ENCODE measurements around the gene FAF2. TPM values are rescaled to one million over a fixed set of nuclear protein-coding genes. Genes with fewer than 3 reads are reported as not detected.
"Not testable (repeated sequence)": the region's sequence is repeated elsewhere in the genome, so short reads cannot be mapped to it uniquely, and the experiment has no call there.

The FAF2 gene
- total and polyA plus RNA-seq, 7 experiments from 2014 or later, result 11.8 to 43.2 (median 30.9) TPM

DNA sequence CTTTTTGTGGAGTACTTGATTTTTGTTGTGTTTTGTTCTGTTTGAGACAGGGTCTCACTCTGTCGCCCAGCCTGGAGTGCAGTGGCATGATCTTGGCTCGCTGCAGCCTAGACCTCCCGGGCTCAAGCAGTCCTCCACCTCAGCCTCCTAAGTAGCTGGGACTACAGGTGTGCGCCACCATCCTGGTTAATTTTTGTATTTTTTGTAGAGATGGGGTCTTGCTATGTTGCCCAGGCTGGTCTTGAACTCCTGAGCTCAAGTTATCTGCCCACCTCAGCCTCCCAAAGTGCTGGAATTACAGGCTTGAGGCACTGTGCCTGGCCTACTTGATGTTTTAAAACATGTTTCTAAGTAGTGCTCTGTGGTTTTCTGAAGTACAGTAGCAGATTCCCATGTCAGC, 39.0 kb downstream of the FAF2 start:
- POLR2A ChIA-PET, result interaction anchor here (1.7 kb wide), 1 partner anchor 55 kb away, joined by 6 read pairs; no protein-coding TSS in a partner anchor
- intact Hi-C loops (cut with micrococcal nuclease), result loop anchor here in 1 of 2 donors (5.0 kb wide), 1 partner anchor 40 kb away; the partner anchor contains the start of gene FAF2

GRCh38 chr5:176489077-176489476, 40.9 kb downstream of the FAF2 start:
- ChIA-PET POLR2A (interaction anchor here (0.5 to 3.4 kb wide), 6 partner anchors 13 to 54 kb away, joined by 4 to 11 read pairs (median 6); partner anchors contain the start of gene RNF44), CTCF (interaction anchor here (0.9 kb wide), 1 partner anchor 50 kb away, joined by 3 read pairs; no protein-coding TSS in a partner anchor)
- Mint-ChIP-seq H3K27me3 (no peaks in the 10 kb centered on the region), H3K36me3 (peaks cover 13 to 43% (median 34%) of the 10 kb centered on the region in 5 donors), H3K27ac (peak overlapping the region; percentile 13 to 85 (median 54)), H3K9me3 (no peaks in the 10 kb centered on the region), H3K4me3 (peak overlapping the region; percentile 12 to 79 (median 58)), H3K4me1 (peaks cover 26 to 64% (median 50%) of the 10 kb centered on the region in 7 donors)
- H3K27ac ChIP-seq (ENCODE audit: low read depth, low read length), result no peak overlapping the region
- DNase-seq (no peak), ATAC-seq (no peak)
- H3K27me3 ChIP-seq (ENCODE audit: control insufficient read depth in 2 of 2, insufficient read depth in 2 of 2, low read length in 2 of 2), result no peaks in the 10 kb centered on the region
- intact Hi-C loops (cut with micrococcal nuclease), result loop anchor here in 1 of 2 donors (5.0 kb wide), 1 partner anchor 42 kb away; the partner anchor contains the start of gene FAF2
- H3K36me3 ChIP-seq (ENCODE audit: control insufficient read depth in 2 of 3, insufficient read depth in 3 of 3, low read length in 3 of 3), result peaks cover 10 to 53% (median 29%) of the 10 kb centered on the region in 3 experiments
- peaks cover 13 to 21% of the 10 kb centered on the region in 2 donors for H3K4me1 ChIP-seq (ENCODE audit: control insufficient read depth in 2 of 2, insufficient read depth in 2 of 2, low read length in 2 of 2)
- H3K4me3 ChIP-seq (ENCODE audit: low read length), result no peak overlapping the region
- no peaks in the 10 kb centered on the region for H3K9me3 ChIP-seq (ENCODE audit: control insufficient read depth in 2 of 3, low read length in 3 of 3)

More for the DNA sequence above, 39.0 kb downstream of the FAF2 start:
- not testable (repeated sequence) for H3K27me3 Mint-ChIP-seq; DNase-seq; H3K4me3 ChIP-seq (ENCODE audit: low read length); ATAC-seq; H3K9me3 Mint-ChIP-seq; H3K9me3 ChIP-seq (ENCODE audit: control insufficient read depth in 2 of 3, low read length in 3 of 3); H3K27ac ChIP-seq (ENCODE audit: low read depth, low read length); H3K27me3 ChIP-seq (ENCODE audit: control insufficient read depth in 2 of 2, insufficient read depth in 2 of 2, low read length in 2 of 2)
- Mint-ChIP-seq H3K36me3 (peaks cover 2 to 38% (median 29%) of the 10 kb centered on the region in 5 donors), H3K4me3 (peak overlapping the region in 1 of 10 donors; percentile 10), H3K27ac (peak overlapping the region in 1 of 9 donors; percentile 69), H3K4me1 (peaks cover 32 to 70% (median 58%) of the 10 kb centered on the region in 7 donors)
- Histone ChIP-seq H3K36me3 (ENCODE audit: control insufficient read depth in 2 of 3, insufficient read depth in 3 of 3, low read length in 3 of 3) (peaks cover 6 to 38% (median 14%) of the 10 kb centered on the region in 3 experiments), H3K4me1 (ENCODE audit: control insufficient read depth in 2 of 2, insufficient read depth in 2 of 2, low read length in 2 of 2) (peaks cover 13 to 21% of the 10 kb centered on the region in 2 donors)
- CTCF ChIA-PET, result interaction anchor here (1.0 kb wide), 1 partner anchor 70 kb away, joined by 3 read pairs; no protein-coding TSS in a partner anchor

- DNase-seq, result no peak
- peak overlapping the region in 1 of 10 donors; percentile 41 for H3K4me3 Mint-ChIP-seq
- POLR2A ChIA-PET, result interaction anchor here (0.8 to 3.4 kb wide), 3 partner anchors 44 to 47 kb away, joined by 4 to 11 read pairs (median 5); partner anchors contain the start of gene RNF44
Measured at GRCh38 chr5:176490301-176490700, 42.1 kb downstream of the FAF2 start.

GRCh38 chr5:176491101-176491502, 42.9 kb downstream of the FAF2 start:
- POLR2A ChIA-PET, result interaction anchor here (3.4 kb wide), 1 partner anchor 47 kb away, joined by 11 read pairs; the partner anchor contains the start of gene RNF44
- no peak overlapping the region for H3K4me3 ChIP-seq (ENCODE audit: low read length)
- peaks cover 13 to 51% (median 43%) of the 10 kb centered on the region in 5 donors for H3K36me3 Mint-ChIP-seq
- no peaks in the 10 kb centered on the region for H3K9me3 ChIP-seq (ENCODE audit: control insufficient read depth in 2 of 3, low read length in 3 of 3)
- CTCF ChIA-PET, result no interaction called here
- no peak overlapping the region for H3K27ac ChIP-seq (ENCODE audit: low read depth, low read length)
- H3K9me3 Mint-ChIP-seq, result no peaks in the 10 kb centered on the region
- DNase-seq (no peak), ATAC-seq (no peak)
- H3K4me1 ChIP-seq (ENCODE audit: control insufficient read depth in 2 of 2, insufficient read depth in 2 of 2, low read length in 2 of 2), result peaks cover 13 to 21% of the 10 kb centered on the region in 2 donors
- no peaks in the 10 kb centered on the region for H3K27me3 Mint-ChIP-seq
- H3K27me3 ChIP-seq (ENCODE audit: control insufficient read depth in 2 of 2, insufficient read depth in 2 of 2, low read length in 2 of 2), result no peaks in the 10 kb centered on the region
- H3K27ac Mint-ChIP-seq, result peak overlapping the region in 1 of 9 donors; percentile 36
- H3K36me3 ChIP-seq (ENCODE audit: control insufficient read depth in 2 of 3, insufficient read depth in 3 of 3, low read length in 3 of 3), result peaks cover 21 to 65% (median 30%) of the 10 kb centered on the region in 3 experiments
- peaks cover 25 to 46% (median 37%) of the 10 kb centered on the region in 7 donors for H3K4me1 Mint-ChIP-seq
- intact Hi-C loops (cut with micrococcal nuclease), result no loop called here
- H3K4me3 Mint-ChIP-seq, result no peak overlapping the region

More at GRCh38 chr5:176490301-176490700, 42.1 kb downstream of the FAF2 start:
- H3K4me3 ChIP-seq (ENCODE audit: low read length), result no peak overlapping the region
- no peaks in the 10 kb centered on the region for H3K27me3 ChIP-seq (ENCODE audit: control insufficient read depth in 2 of 2, insufficient read depth in 2 of 2, low read length in 2 of 2)
- intact Hi-C loops (cut with micrococcal nuclease), result no loop called here
- H3K27me3 Mint-ChIP-seq, result no peaks in the 10 kb centered on the region
- H3K27ac ChIP-seq (ENCODE audit: low read depth, low read length), result no peak overlapping the region
- no peaks in the 10 kb centered on the region for H3K9me3 Mint-ChIP-seq
- H3K9me3 ChIP-seq (ENCODE audit: control insufficient read depth in 2 of 3, low read length in 3 of 3), result no peaks in the 10 kb centered on the region
- H3K36me3 Mint-ChIP-seq, result peaks cover 13 to 48% (median 38%) of the 10 kb centered on the region in 5 donors
- peaks cover 13 to 21% of the 10 kb centered on the region in 2 donors for H3K4me1 ChIP-seq (ENCODE audit: control insufficient read depth in 2 of 2, insufficient read depth in 2 of 2, low read length in 2 of 2)
- H3K27ac Mint-ChIP-seq, result peak overlapping the region in 4 of 9 donors; percentile 41 to 69 (median 47)
- no peak for ATAC-seq
- peaks cover 16 to 63% (median 30%) of the 10 kb centered on the region in 3 experiments for H3K36me3 ChIP-seq (ENCODE audit: control insufficient read depth in 2 of 3, insufficient read depth in 3 of 3, low read length in 3 of 3)
- peaks cover 26 to 54% (median 40%) of the 10 kb centered on the region in 7 donors for H3K4me1 Mint-ChIP-seq
- CTCF ChIA-PET, result no interaction called here

- H3K4me3 ChIP-seq (ENCODE audit: low read length), result no peak overlapping the region
- H3K9me3 ChIP-seq (ENCODE audit: control insufficient read depth in 2 of 3, low read length in 3 of 3), result no peaks in the 10 kb centered on the region
- intact Hi-C loops (cut with micrococcal nuclease), result no loop called here
- ChIA-PET POLR2A (interaction anchor here (0.8 kb wide), 1 partner anchor 28 kb away, joined by 3 read pairs; no protein-coding TSS in a partner anchor), CTCF (no interaction called here)
- peaks cover 13 to 21% of the 10 kb centered on the region in 2 donors for H3K4me1 ChIP-seq (ENCODE audit: control insufficient read depth in 2 of 2, insufficient read depth in 2 of 2, low read length in 2 of 2)
- H3K4me3 Mint-ChIP-seq, result no peak overlapping the region
- H3K9me3 Mint-ChIP-seq, result no peaks in the 10 kb centered on the region
- peak overlapping the region in 1 of 9 donors; percentile 76 for H3K27ac Mint-ChIP-seq
- DNase-seq (no peak), ATAC-seq (no peak)
- no peaks in the 10 kb centered on the region for H3K27me3 Mint-ChIP-seq
- H3K36me3 ChIP-seq (ENCODE audit: control insufficient read depth in 2 of 3, insufficient read depth in 3 of 3, low read length in 3 of 3), result peaks cover 29 to 69% (median 32%) of the 10 kb centered on the region in 3 experiments
- H3K4me1 Mint-ChIP-seq, result peaks cover 18 to 38% (median 30%) of the 10 kb centered on the region in 7 donors
- H3K27ac ChIP-seq (ENCODE audit: low read depth, low read length), result no peak overlapping the region
- H3K27me3 ChIP-seq (ENCODE audit: control insufficient read depth in 2 of 2, insufficient read depth in 2 of 2, low read length in 2 of 2), result no peaks in the 10 kb centered on the region
- H3K36me3 Mint-ChIP-seq, result peaks cover 13 to 48% (median 39%) of the 10 kb centered on the region in 5 donors
Measured at GRCh38 chr5:176491901-176492300, 43.7 kb downstream of the FAF2 start.

DNA sequence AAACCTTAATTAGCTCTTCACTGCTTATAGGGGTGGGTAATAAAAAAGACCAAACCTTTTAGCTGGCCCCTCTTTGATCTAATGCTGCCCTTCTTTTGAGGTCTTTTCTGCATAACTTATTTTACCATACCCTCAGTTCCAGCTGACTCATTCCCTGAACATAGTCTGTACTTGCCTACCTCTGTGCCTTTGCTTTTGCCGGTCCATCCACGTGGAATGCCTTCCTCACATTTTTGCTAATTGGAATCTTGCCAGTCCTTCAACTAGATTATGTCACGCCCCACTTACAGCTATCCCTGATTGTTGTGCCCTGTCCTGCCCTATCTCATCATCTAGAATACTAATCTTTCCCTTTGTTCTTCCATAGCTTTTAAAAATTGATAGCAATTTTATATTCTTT, 44.2 kb downstream of the FAF2 start:
- peaks cover 13 to 17% of the 10 kb centered on the region in 2 donors for H3K4me1 ChIP-seq (ENCODE audit: control insufficient read depth in 2 of 2, insufficient read depth in 2 of 2, low read length in 2 of 2)
- Mint-ChIP-seq H3K9me3 (no peaks in the 10 kb centered on the region), H3K4me1 (peaks cover 16 to 35% (median 25%) of the 10 kb centered on the region in 7 donors), H3K36me3 (peaks cover 15 to 50% (median 34%) of the 10 kb centered on the region in 5 donors), H3K27ac (peak overlapping the region in 7 of 9 donors; percentile 2 to 81 (median 20)), H3K4me3 (no peak overlapping the region), H3K27me3 (no peaks in the 10 kb centered on the region)
- H3K36me3 ChIP-seq (ENCODE audit: control insufficient read depth in 2 of 3, insufficient read depth in 3 of 3, low read length in 3 of 3), result peaks cover 29 to 75% (median 33%) of the 10 kb centered on the region in 3 experiments
- H3K4me3 ChIP-seq (ENCODE audit: low read length), result no peak overlapping the region
- H3K27ac ChIP-seq (ENCODE audit: low read depth, low read length), result no peak overlapping the region
- intact Hi-C loops (cut with micrococcal nuclease), result no loop called here
- H3K27me3 ChIP-seq (ENCODE audit: control insufficient read depth in 2 of 2, insufficient read depth in 2 of 2, low read length in 2 of 2), result no peaks in the 10 kb centered on the region
- CTCF ChIA-PET, result interaction anchor here (0.7 kb wide), 1 partner anchor 10 kb away, joined by 4 read pairs; no protein-coding TSS in a partner anchor
- no peaks in the 10 kb centered on the region for H3K9me3 ChIP-seq (ENCODE audit: control insufficient read depth in 2 of 3, low read length in 3 of 3)
- DNase-seq (no peak), ATAC-seq (no peak)
- POLR2A ChIA-PET, result interaction anchor here (0.8 kb wide), 1 partner anchor 29 kb away, joined by 3 read pairs; no protein-coding TSS in a partner anchor

All from naive thymus-derived CD4-positive, alpha-beta T cell (primary cell).